ENCODE results near the gene BBS7. TPM values are rescaled to one million over a fixed set of nuclear protein-coding genes. Genes with fewer than 3 reads are reported as not detected.

Gene BBS7, protein sequence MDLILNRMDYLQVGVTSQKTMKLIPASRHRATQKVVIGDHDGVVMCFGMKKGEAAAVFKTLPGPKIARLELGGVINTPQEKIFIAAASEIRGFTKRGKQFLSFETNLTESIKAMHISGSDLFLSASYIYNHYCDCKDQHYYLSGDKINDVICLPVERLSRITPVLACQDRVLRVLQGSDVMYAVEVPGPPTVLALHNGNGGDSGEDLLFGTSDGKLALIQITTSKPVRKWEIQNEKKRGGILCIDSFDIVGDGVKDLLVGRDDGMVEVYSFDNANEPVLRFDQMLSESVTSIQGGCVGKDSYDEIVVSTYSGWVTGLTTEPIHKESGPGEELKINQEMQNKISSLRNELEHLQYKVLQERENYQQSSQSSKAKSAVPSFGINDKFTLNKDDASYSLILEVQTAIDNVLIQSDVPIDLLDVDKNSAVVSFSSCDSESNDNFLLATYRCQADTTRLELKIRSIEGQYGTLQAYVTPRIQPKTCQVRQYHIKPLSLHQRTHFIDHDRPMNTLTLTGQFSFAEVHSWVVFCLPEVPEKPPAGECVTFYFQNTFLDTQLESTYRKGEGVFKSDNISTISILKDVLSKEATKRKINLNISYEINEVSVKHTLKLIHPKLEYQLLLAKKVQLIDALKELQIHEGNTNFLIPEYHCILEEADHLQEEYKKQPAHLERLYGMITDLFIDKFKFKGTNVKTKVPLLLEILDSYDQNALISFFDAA
- total RNA-seq (2014; rRNA removed), result 24.6 and 24.8 TPM in 2 replicates
- 12.4 TPM for polyA plus RNA-seq (2012)

DNA sequence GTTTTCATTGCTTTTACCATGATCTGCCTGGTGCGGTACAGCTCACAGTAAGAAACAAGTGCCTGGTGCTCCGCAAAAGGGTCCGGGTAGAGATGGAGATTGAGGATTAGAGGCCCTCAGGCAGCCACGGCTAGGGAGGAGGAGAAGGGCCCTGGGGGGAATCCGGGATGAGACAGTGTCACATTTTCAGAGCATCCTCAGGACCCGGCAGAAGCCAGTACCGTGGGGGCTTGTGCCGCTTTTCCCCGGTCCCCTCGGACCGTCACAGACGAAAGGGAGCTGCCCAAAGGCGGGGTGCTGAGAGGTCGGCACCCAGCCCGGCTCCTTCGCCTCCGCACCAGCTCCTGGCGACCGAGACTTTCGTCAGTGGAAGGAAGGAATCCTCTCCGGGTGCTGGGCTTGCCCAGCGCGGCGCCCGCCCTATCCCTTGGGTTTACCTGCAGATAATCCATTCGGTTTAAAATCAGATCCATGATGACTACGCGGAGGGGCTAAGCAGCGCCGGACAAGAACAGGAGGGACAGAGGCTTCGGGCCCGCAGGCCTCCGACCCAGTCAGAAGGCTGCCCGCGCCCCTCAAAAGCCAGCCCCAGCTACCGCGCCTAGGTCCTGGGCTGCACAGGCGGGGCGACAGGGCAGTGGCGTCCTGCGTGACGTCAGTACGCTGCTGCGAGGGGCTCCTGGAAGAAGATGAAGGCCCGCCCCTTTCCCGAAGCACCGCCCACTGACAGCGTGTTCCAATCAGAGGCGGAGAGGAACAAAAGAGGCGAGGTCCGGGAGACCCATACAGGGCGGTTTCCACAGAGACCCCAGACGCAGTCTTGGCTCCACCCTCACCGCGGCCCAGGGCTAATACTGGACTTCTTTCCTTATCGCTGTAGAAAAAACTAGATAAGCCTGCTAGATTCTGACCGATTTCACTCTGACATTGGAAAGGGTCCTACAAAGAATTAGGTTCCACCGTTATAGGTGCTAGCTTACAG, at the start of gene BBS7:
Gene BBS7 (minus strand): TSS at position 634 of the 982 bp plus-strand sequence. CDS start 161 bp downstream, at position 473.
- peak; percentile 95 for DNase-seq (ENCODE audit: low read depth)

DNA sequence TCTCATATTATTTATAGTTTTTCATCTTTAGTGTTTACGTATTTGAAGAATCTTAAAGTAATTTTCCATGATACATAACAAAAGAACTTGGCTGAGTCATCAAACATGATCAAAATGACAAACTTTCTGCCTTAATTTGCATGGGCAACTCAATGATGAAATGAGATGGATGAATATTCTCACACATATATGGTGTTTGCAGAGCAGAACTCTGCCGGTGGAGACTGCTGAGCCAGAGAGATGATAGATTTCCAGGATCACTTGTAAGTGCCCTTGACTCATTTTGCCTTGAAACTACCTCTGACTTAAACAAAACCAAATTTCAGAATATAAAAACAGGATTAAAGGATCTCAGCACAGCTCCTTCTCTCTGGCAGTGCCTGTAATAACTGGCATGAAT, 43.4 kb upstream of the BBS7 start:
- DNase-seq (ENCODE audit: low read depth), result no peak

DNA sequence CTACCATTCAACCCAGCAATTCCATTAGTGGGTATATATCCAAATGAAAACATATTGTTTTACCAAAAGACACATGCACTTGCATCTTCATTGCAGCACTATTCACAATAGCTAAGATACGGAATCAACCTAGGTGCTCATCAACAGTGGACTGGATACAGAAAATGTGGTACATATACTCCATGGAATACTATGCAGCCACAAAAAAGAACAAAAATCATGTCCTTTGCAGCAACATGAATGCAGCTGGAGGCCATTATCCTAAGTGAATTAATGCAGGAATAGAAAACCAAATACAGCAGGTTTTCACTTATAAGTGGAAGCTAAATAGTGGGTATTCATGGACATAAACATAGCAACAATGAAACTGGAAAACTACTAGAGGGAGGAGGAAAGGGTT, 38.1 kb upstream of the BBS7 start:
- DNase-seq (ENCODE audit: low read depth), result no peak

DNA sequence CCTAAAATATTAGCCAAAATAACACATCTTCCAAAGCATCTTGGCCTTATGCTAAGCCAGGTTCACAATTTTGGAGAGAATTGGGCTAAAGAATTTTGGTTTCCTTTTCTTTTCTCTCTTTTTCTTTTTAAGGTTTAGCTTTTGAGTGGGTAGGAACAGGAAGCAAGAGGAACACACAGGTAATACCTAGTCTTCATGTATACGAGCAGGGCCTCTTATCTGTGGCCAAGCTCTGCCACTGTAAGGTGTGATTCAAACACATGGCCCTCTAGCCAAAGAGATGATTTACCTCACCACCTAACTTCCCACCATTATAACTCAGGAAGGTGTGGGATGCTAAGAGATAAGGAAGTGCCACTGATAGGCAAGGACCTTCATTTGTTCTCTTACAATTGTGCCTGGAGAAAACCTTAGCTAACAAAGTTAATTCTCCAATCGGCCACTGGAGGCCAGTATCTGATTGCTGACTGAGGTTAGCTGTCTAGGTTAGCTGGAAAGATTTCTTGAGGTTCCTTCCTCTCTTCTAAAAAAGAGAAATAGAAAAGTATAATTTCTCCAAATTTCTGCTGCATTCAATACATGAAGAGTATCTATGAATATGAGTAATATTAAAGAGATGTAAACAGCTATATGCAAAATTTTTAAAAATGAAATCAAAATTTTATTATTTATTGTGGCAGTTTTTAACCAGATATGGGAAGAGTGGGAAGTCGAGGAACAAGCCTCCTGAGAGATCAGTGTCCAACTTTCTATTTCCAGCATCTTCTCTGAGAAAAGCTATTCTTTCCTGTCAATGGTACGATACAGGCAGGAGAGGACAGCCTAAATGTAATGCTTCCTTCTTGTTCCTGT, 30.1 kb upstream of the BBS7 start:
- DNase-seq (ENCODE audit: low read depth), result peak; percentile 37

DNA sequence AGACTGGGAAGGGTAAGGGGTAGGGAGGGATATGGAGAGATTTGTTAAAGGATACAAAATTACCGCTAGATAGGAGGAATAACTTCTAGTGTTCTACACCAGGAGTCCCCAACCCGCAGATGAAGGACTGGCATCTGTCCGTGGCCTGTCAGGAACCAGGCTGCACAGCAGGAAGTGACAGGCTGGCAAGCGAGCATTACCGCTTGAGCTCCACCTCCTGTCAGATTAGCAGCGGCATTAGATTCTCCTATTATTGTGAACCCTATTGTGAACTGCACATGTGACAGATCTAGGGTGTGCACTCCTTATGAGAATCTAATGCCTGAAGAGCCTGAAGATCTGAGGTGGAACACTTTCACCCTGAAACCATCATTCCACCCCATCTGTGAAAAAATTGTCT, 27.9 kb upstream of the BBS7 start:
- peak; percentile 10 for DNase-seq (ENCODE audit: low read depth)

DNA sequence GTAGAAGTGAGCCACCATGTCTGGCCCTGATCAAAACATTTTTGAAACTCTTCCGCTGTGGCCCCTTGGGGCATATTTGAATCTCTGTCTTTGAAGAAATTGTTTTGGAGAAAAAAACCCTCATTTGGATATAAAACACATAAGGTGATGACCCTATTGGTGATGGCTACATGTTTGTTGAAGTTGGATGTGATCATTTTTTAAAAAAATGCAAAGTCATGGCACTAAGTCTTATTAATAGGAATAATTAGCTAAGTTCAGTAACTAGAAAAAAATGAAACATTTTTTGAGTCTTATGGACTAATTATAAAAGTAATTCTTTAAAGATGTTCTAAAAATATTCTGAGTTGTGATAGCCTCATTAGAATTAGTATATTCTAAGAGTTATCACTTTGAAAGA, 17.9 kb upstream of the BBS7 start:
- no peak for DNase-seq (ENCODE audit: low read depth)

DNA sequence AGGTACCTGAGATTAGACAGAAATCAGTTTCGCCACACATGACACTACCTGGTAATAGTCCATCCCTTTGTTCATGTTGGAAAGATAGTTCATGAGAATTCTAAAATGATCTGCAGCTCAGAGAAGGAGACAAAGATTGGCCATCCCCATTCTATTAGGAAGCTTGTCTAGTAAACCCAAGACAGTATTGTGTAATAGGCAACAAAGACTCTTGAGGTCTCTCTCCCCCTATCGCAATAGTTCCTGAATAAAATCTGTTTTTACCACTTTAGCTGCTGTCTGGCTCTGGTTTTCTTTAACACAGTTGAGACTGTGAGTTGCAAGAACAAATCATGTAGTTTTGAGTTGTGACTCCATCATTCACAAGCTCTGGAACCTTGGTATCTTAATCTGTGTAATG, 14.8 kb upstream of the BBS7 start:
- DNase-seq (ENCODE audit: low read depth), result no peak

DNA sequence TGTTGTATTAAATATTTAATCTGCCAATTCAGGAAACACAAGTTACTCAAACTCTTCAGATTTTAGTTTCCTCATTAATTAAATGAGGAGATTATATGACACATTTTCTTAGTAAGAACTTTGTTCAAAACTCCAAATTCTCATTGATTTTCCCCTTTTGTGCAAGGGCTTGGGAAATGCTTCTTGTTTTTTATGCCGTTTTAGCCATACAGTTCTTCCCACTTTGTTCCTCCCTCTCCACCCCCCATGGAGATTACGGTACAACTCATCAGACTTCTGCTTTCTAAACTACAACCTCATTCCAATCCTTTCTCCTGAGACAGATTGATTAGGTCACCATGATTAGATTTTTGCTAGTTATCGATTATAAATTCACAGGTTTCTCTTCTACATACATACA, 10.9 kb upstream of the BBS7 start:
- no peak for DNase-seq (ENCODE audit: low read depth)

DNA sequence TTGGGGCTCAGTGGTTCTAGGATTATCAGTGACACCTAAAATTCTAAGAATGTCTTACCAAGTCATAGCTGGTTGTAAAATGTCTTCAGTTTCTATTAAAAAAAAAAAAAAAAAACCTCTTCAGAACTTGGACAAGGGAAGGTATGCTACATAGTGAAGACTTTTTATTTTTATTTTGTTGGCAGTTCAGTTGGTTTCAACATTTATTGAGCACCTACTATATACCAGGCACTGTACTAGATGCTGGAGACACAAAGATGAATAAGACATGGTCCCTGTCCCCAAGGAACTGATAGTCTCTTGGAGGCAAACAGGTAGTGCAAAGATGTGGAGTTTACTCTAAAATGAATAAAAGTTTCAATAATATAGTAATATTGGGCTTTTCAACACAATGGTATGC, 8.9 kb upstream of the BBS7 start:
- DNase-seq (ENCODE audit: low read depth), result no peak

DNA sequence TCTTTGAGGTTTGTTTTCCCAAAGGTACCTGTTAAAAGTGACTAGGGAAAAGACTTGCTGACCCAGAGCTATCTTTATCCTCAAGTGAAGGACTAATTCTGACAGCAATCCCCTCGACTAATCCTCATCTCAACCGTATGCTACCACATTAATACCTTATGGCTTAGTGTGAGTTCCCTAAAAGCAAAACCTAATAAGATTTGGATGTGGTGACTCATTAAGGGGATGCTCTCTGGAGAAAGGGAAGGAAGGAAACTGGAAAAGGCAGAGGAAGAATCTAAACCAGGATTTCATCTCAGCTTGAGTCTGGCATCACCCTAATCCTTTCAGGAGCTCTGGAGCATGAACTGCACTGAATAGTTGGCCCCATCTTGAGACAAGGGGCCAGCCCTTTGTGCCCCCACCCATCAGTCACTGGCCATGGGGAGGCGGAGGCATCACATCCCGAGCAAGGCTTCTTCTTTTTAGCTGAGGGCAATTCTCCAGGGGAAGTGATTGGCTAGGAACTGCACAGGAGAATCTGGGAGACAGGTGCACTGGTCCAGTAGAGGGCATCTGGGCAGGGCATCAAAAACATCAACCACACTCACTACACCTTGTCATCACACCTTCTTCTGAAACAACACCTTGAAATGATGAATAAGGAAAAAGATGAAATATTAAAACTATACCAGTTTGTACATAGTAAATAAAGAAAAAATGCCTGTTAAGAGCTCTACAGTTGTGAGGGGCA, 6.9 kb upstream of the BBS7 start:
- no peak for DNase-seq (ENCODE audit: low read depth)

DNA sequence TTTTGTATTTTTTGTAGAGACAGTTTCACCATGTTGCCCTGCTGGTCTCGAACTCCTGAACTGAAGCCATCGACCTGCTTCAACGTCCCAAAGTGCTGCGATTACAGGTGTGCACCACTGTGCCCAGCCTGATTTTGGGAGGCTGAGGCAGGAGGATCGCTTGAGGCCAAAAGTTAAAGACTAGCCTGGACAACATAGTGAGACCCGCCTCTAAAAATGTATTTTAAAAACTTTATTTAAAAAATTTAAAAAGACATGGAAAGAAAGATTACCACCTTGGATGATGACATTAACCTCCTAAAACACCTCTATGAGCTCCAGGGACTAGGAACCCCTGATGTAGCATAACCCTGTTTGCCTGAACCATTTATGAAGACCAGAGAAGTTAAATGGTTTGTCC, 5.8 kb upstream of the BBS7 start:
- DNase-seq (ENCODE audit: low read depth), result no peak

DNA sequence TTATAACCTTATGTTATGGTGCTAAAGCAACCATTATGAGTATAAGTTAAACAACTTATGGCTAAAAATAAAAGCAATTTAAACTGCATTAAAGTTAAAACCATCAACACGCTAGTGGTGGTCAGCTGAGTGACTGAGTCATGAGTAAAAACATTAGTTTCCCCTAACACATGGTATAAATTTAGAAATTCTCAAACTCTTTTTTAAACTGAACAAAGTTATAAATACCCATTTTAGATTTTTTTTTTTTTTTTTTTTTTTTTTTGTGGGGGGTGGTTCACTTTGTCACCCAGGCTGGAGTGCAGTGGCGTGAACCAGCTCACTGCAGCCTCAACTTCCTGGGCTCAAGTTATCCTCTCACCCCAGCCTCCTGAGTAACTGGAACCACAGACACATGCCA, 5.4 kb upstream of the BBS7 start:
- DNase-seq (ENCODE audit: low read depth), result no peak

DNA sequence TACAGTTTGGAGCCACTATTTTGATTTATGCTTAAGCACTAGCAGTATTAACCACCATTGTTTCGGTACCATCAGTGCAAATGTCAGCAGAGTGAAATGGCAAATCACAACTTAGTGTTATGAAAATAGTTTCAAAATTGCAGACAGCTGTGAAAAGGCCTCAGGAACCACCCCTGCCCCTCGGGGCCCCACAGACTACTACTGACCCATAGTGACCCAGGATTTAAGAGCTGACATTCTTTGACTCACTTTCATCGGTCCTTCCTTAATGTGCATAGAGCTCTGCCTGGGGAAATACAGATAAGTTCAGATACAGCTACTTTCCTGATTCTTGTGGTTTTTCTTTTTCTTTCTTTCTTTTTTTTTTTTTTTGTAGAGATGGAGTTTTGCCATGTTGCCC, 3.3 kb upstream of the BBS7 start:
- DNase-seq (ENCODE audit: low read depth), result peak; percentile 64

DNA sequence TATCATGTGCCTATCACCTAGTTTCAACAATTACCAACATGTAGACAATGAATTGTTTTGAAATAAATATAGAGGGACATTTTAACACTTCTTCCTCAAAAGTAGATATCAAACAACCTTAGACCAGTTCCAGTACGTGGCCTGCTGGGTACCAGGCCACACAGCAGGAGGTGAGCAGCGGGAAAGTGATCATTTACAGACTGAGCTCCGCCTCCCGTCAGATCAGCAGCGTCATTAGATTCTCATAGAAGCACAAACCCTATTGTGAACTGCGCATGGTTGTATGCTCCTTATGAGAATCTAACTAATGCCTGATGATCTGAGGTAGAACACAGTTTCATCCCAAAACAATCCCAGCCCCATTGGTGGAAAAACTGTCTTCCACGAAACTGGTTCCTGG, 6.5 kb downstream of the BBS7 start:
- DNase-seq (ENCODE audit: low read depth), result no peak

DNA sequence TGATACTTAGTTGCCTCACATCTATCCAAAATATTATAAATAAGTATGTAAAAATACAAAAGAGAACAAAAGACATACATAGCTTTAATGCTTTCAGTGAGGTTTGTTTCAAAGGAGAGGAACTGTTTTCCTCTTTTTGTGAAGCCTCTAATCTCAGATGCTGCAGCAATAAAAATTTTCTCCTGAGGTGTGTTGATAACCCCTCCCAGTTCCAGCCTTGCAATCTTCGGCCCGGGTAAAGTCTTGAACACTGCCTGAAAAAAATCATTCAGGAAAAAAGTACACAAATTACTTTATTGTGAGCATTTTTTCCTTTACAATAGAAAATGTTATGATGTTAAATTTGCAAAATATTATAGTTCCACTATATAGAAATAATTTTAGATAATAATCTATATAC, 8.8 kb downstream of the BBS7 start:
- no peak for DNase-seq (ENCODE audit: low read depth)

DNA sequence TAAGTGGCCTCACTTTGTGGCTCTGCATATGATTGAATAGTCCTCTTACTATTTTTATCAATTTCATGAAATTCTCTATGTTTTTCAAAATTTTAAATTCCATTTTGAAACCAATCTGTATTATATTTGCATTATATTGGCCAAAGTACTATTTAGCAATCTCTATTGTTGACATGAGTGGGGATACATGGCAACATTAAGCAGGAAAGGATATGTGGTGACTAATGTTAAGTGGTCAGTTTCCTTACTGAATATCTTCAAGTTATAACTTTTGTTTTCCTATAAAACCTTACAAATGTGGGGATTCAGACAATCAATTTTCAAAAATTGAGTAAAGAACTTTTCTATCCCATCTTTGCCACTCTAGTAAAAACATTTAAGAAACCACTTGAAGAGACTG, 10.2 kb downstream of the BBS7 start:
- no peak for DNase-seq (ENCODE audit: low read depth)

DNA sequence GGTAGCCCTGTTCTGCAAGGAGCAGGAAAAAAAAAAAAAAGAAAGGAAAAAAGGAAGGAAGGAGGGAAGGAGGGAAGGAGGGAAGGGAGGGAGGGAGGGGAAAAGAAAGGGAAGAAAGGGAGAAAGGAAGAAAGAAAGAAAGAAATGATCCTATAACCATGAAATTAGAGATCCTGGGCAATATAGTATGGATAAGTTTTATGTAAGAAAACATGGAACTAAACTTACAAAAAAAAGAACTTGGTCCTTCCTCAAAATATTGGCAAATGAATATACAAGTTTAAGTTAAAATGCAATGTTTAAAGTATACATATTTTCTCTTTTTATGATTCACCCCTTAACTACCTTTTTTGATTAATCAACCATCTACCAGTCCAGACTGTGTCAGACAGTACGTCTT, 18.9 kb downstream of the BBS7 start:
- no peak for DNase-seq (ENCODE audit: low read depth)

DNA sequence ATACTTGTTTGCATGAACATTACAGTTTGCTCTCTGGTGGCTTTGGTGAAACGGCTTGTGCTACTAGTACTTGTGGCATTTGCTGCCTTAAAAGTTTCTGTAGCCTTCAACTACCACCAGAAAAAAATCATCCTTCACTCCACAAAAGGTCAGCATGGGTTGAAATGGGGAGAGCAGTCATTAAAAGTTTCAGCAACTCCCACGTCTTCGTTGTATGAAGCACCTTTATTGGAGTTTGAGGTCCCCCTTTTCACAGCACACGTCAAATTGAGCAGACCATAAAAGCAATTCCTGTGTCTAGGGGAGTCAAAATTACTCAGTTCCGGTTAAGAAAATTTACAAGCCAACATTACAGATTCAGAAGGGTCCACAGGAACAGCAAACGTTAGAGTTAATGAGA, 23.6 kb downstream of the BBS7 start:
- DNase-seq (ENCODE audit: low read depth), result no peak

DNA sequence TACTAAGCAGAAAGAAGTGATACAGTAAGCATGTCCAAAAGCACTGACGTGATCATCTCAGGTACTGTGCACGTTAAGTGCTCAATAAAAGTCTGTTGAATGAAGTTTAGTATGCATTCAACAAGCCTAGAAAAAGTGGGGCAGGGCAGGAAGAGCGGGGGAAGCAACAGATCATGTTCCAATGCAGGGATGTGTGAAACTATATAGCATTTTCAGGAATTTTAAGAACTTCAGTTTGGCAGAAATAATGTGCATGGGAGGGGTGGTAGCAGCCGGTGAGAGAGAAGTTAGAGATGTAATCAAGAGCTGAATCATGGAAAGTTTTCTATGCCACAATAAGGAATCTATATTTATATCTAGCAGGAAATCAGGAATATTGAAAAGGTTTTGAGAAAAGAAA, 27.4 kb downstream of the BBS7 start:
- no peak for DNase-seq (ENCODE audit: low read depth)

DNA sequence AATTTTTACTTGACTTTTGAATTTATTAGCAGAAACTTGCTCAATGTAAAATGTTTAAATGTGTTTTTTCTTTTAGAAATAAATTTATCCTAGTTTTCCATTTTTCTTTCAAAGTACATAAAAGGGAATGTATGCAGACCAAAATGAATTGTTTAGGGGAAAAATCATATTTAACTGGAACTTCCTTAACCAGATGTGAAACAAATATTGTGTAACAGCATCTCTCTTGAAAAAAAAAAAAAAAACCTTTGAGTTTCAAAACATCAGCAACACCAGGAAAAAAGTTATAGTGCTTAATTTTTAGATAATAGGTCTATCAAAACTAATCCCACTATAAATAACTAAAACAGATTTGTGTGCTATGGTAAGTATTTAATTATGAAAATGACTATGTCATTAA, 32.1 kb downstream of the BBS7 start:
- no peak for DNase-seq (ENCODE audit: low read depth)

Measured in LHCN-M2 (cell line).